Measurements from ENCODE around the gene DPP6. TPM values are rescaled to one million over a fixed set of nuclear protein-coding genes. Genes with fewer than 3 reads are reported as not detected.

DPP6 gene
- total and polyA plus RNA-seq, 12 donors: 0.07 to 2.1 (median 0.16) TPM; not detected in 4

GRCh38 chr7:154688952-154689351, 636.8 kb downstream of the DPP6 start:
- Histone ChIP-seq H3K27ac (no peak overlapping the region), H3K4me3 (no peak overlapping the region), H3K27me3 (no peaks in the 10 kb centered on the region), H3K4me1 (no peaks in the 10 kb centered on the region), H3K9me3 (no peaks in the 10 kb centered on the region), H3K36me3 (no peaks in the 10 kb centered on the region)
- intact Hi-C loops (cut with DNase I): no loop called here
- ATAC-seq (no peak), DNase-seq (no peak)
- no peak for TF ChIP-seq CTCF (IDR thresholded peaks at IDR 0.05)
- whole genome bisulfite sequencing, 2 donors: 69 to 79% methylated on average over 3 of the region's 3 CpGs

GRCh38 chr7:154690411-154690810, 638.2 kb downstream of the DPP6 start:
- no peaks in the 10 kb centered on the region for H3K27me3 ChIP-seq
- no peak overlapping the region for H3K4me3 ChIP-seq
- no peak for TF ChIP-seq CTCF (IDR thresholded peaks at IDR 0.05)
- ATAC-seq (no peak), DNase-seq (no peak)
- no peaks in the 10 kb centered on the region for H3K4me1 ChIP-seq
- intact Hi-C loops (cut with DNase I): no loop called here
- H3K9me3 ChIP-seq: no peaks in the 10 kb centered on the region
- no peaks in the 10 kb centered on the region for H3K36me3 ChIP-seq
- no peak overlapping the region for H3K27ac ChIP-seq
- 70% methylated on average over 3 of the region's 3 CpGs for WGBS, 2 donors

GRCh38 chr7:154693661-154694060, 641.5 kb downstream of the DPP6 start:
- ATAC-seq (no peak), DNase-seq (no peak)
- intact Hi-C loops (cut with DNase I): no loop called here
- TF ChIP-seq CTCF (IDR thresholded peaks at IDR 0.05): no peak
- WGBS, 2 donors: 73 to 78% methylated on average over 4 of the region's 4 CpGs
- H3K4me1 ChIP-seq: no peaks in the 10 kb centered on the region
- no peaks in the 10 kb centered on the region for H3K36me3 ChIP-seq
- H3K4me3 ChIP-seq: no peak overlapping the region
- H3K27ac ChIP-seq: no peak overlapping the region
- H3K9me3 ChIP-seq: no peaks in the 10 kb centered on the region
- peaks cover 0 to 4% (median 0%) of the 10 kb centered on the region in 7 donors for H3K27me3 ChIP-seq

- no peak overlapping the region for H3K27ac ChIP-seq
- H3K4me3 ChIP-seq: no peak overlapping the region
- no peak for TF ChIP-seq CTCF (IDR thresholded peaks at IDR 0.05)
- intact Hi-C loops (cut with DNase I): no loop called here
- ATAC-seq (no peak), DNase-seq (no peak)
- H3K36me3 ChIP-seq: no peaks in the 10 kb centered on the region
- WGBS, 2 donors: 86 to 87% methylated on average over 14 of the region's 14 CpGs
- H3K27me3 ChIP-seq: peaks cover 0 to 4% (median 0%) of the 10 kb centered on the region in 7 donors
- H3K4me1 ChIP-seq: no peaks in the 10 kb centered on the region
- H3K9me3 ChIP-seq: no peaks in the 10 kb centered on the region
Measured at GRCh38 chr7:154695836-154696235, 643.6 kb downstream of the DPP6 start.
